ENCODE data around the gene BLCAP.
A peak's percentile ranks its signal among the peaks of the same experiment; 100 is the strongest.

BLCAP gene

GRCh38 chr20:37529214-37529967 is 1.7 kb upstream of the BLCAP start:
- no peak for DNase-seq

GRCh38 chr20:37528446-37529213 is 954 bp upstream of the BLCAP start:
- no peak for DNase-seq

- no peak for DNase-seq
Measured at GRCh38 chr20:37526839-37527637, 638 bp downstream of the BLCAP start.

- no peak for DNase-seq
Measured at GRCh38 chr20:37526238-37526838, 1.3 kb downstream of the BLCAP start.

GRCh38 chr20:37525810-37526209 is 1.9 kb downstream of the BLCAP start:
- no peak for DNase-seq

- no peak for DNase-seq
Measured at GRCh38 chr20:37524859-37525708, 2.6 kb downstream of the BLCAP start.

GRCh38 chr20:37523911-37524700 is 3.6 kb downstream of the BLCAP start:
- DNase-seq = peak; percentile 62

GRCh38 chr20:37523012-37523391 is 4.7 kb downstream of the BLCAP start:
- DNase-seq = no peak

- DNase-seq = no peak
Measured at GRCh38 chr20:37522260-37523011, 5.2 kb downstream of the BLCAP start.

GRCh38 chr20:37521061-37521771 is 6.5 kb downstream of the BLCAP start, which contains the start of gene NNAT:
Gene NNAT, plus strand, starts transcription at chr20:37521250. Its CDS starts 82 bp downstream, at chr20:37521332.
- peak; percentile 67 for DNase-seq

GRCh38 chr20:37520419-37520955 is 7.2 kb downstream of the BLCAP start:
- DNase-seq = no peak

GRCh38 chr20:37519508-37520418 is 7.9 kb downstream of the BLCAP start:
- no peak for DNase-seq

- DNase-seq = no peak
Measured at GRCh38 chr20:37518606-37519507, 8.8 kb downstream of the BLCAP start.

GRCh38 chr20:37518059-37518458 is 9.6 kb downstream of the BLCAP start:
- DNase-seq = no peak

- peak; percentile 73 for DNase-seq
Measured at GRCh38 chr20:37516811-37517750, 10.6 kb downstream of the BLCAP start.

- DNase-seq = no peak
Measured at GRCh38 chr20:37515876-37516275, 11.8 kb downstream of the BLCAP start.

All from left hindlimb (tissue), 1 donor.